ENCODE measurements around the gene AKAP5.

- TF ChIP-seq CTCF (IDR thresholded peaks at IDR 0.05 in 4 of 5, conservative IDR thresholded peaks at IDR 0.05 in 1 of 5): no peak
- TF ChIP-seq POLR2A (IDR thresholded peaks at IDR 0.05): no peak
These were observed 28.2 kb downstream of the AKAP5 start for GRCh38 chr14:64493455-64493854.
